ENCODE measurements around the gene VAPB. TPM values are rescaled to one million over a fixed set of nuclear protein-coding genes. Genes with fewer than 3 reads are reported as not detected.

The VAPB gene
- total and polyA plus RNA-seq, 2 of the 4 experiments (the other 2 are of a cell fraction) = 9.1 to 26.0 TPM

GRCh38 chr20:58444746-58445255 is 55.8 kb downstream of the VAPB start:
- Histone ChIP-seq H3K36me3 (ENCODE audit: control insufficient read depth, insufficient read depth, low read length) (peaks cover 33% of the 10 kb centered on the region), H3K27ac (ENCODE audit: insufficient read depth, low read length) (no peak overlapping the region), H3K4me1 (ENCODE audit: control insufficient read depth, insufficient read depth, low read length) (0 out of 2 replicates have a peak, but pooled peaks cover 1% of the 10 kb centered on the region), H4K8ac (ENCODE audit: low read depth in 2 of 2, low read length in 2 of 2) (no peak overlapping the region), H2BK15ac (ENCODE audit: low read depth, low read length) (no peak overlapping the region), H3K18ac (ENCODE audit: low read depth, low read length) (no peak overlapping the region), H3K14ac (replicated peaks; ENCODE audit: low read depth, low read length) (no peak overlapping the region), H4K5ac (ENCODE audit: low read depth, low read length) (no peak overlapping the region), H2BK20ac (ENCODE audit: low read depth, low read length) (no peak overlapping the region), H3K4ac (ENCODE audit: low read depth, low read length) (no peak overlapping the region), H4K20me1 (ENCODE audit: insufficient read depth, low read length) (peaks cover 16% of the 10 kb centered on the region; the same call in 1 of the 2 replicates), H3K23ac (ENCODE audit: low read depth, low read length) (no peak overlapping the region), H3K9me3 (ENCODE audit: control insufficient read depth, insufficient read depth, low read length) (no peaks in the 10 kb centered on the region), H3K9me1 (ENCODE audit: insufficient read depth, low read length) (peaks cover 15% of the 10 kb centered on the region), H3K79me1 (ENCODE audit: low read depth in 1 of 2, low read length in 2 of 2) (peaks cover 16 to 65% of the 10 kb centered on the region in 2 experiments), H3K4me3 (ENCODE audit: insufficient read depth, low read depth, low read length) (no peak overlapping the region), H2AK9ac (replicated peaks; ENCODE audit: low read depth, low read length, poor library complexity) (no peak overlapping the region), H2AFZ (replicated peaks; ENCODE audit: low read length, poor library complexity) (no peak overlapping the region), H2AK5ac (ENCODE audit: low read depth, low read length) (no peak overlapping the region), H2BK5ac (ENCODE audit: low read depth, low read length, poor library complexity, severe bottlenecking) (no peak overlapping the region), H3K9ac (ENCODE audit: low read depth, low read length) (no peak overlapping the region), H2BK120ac (ENCODE audit: low read depth, low read length) (no peak overlapping the region), H3K27me3 (ENCODE audit: control insufficient read depth, insufficient read depth, low read length) (no peaks in the 10 kb centered on the region), H3K4me2 (ENCODE audit: low read depth, low read length) (no peak overlapping the region), H3K56ac (ENCODE audit: extremely low read depth, insufficient read depth, low read length) (no peak overlapping the region), H4K91ac (ENCODE audit: insufficient read depth, low read depth, low read length) (no peak overlapping the region)
- WGBS, 2 experiments (ENCODE audit: extremely low coverage in 2 of 2, insufficient read length in 1 of 2) = 100% methylated on average over 1 of the region's 5 CpGs; no CpG with 5 or more reads in 1 of the 2 experiments
- TF ChIP-seq RFX5 (IDR thresholded peaks at IDR 0.05; ENCODE audit: low read depth, low read length) (no peak), POLR2A (IDR thresholded peaks at IDR 0.05; ENCODE audit: low read depth, low read length) (no peak), USF2 (IDR thresholded peaks at IDR 0.05; ENCODE audit: low read depth, low read length) (no peak), CHD1 (IDR thresholded peaks at IDR 0.05; ENCODE audit: low read depth, low read length) (no peak), RAD21 (IDR thresholded peaks at IDR 0.05; ENCODE audit: low read length) (no peak), CEBPB (IDR thresholded peaks at IDR 0.05; ENCODE audit: low read depth, low read length) (no peak), MAFK (IDR thresholded peaks at IDR 0.05; ENCODE audit: low read depth, low read length) (no peak), ELK1 (IDR thresholded peaks at IDR 0.05; ENCODE audit: borderline replicate concordance, low read depth, low read length) (no peak), FOS (IDR thresholded peaks at IDR 0.05; ENCODE audit: low read depth, low read length) (no peak), MAZ (IDR thresholded peaks at IDR 0.05; ENCODE audit: borderline replicate concordance, low read depth, low read length) (no peak), BHLHE40 (IDR thresholded peaks at IDR 0.05; ENCODE audit: low read depth, low read length) (no peak), NFE2L2 (IDR thresholded peaks at IDR 0.05; ENCODE audit: low read depth, low read length) (no peak)
- ChIA-PET POLR2A (ENCODE audit: unreplicated experiment) (no interaction called here), CTCF (no interaction called here)
- in situ Hi-C loops (cut with MboI; ENCODE audit: low sequenced_read_pairs) = no loop called here
- dilution Hi-C loops (cut with HindIII; ENCODE audit: low sequenced_read_pairs, unreplicated experiment) = no loop called here
- no peak for DNase-seq
- BruUV-seq (replicated peaks) = no TSS peak
- intact Hi-C loops (cut with micrococcal nuclease) = loop anchor here (5.0 kb wide), 2 partner anchors 38 to 208 kb away; partner anchors contain the start of gene STX16
- ATAC-seq (ENCODE audit: low read depth) = no peak

Data from IMR-90 (cell line).